Breast epithelium (tissue), 3 donors: ENCODE results near the gene WDR86.

Experiments
- POLR2A ChIP-seq: fragments of 450-650 bp; IDR thresholded peaks from one replicate; pipeline ENCODE4 v1.6.1; 2016; ENCODE audit warnings: antibody characterized with exemption, mild to moderate bottlenecking, moderate library complexity
- POLR2AphosphoS5 ChIP-seq, 3 donors: sonication (generic); formaldehyde crosslinking; IDR thresholded peaks; one replicate each; pipeline ENCODE4 v1.6.1; 2017; ENCODE audit warnings: antibody characterized with exemption in 3 of 3
- TF ChIP-seq, protein P1 (sequence below), 3 donors: fragments of 450-650 bp; IDR thresholded peaks; one replicate each; pipeline ENCODE4 v1.5.1; 2016 to 2017; ENCODE audit warnings: antibody characterized with exemption in 3 of 3, mild to moderate bottlenecking in 3 of 3, moderate library complexity in 3 of 3

DNA sequence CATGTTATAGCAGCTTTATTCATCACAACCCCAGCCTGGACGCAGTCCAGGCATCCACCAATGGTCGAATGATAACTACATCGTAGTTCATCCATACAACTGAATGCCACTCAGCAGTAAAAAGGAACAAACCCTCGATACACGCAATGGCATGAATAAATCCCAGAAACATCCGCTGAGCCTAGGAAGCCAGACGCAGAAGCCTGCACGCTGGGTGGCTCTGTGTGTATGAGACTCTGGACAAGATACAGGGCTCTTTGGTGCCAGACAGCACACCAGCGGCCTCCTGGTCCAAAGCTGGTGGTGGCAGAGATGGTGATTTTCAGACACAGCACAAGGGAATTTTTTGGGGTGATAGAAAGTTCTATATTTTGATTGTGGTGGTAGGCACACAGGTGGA, 40.2 kb upstream of the WDR86 start:
- TF ChIP-seq, protein P1, sequence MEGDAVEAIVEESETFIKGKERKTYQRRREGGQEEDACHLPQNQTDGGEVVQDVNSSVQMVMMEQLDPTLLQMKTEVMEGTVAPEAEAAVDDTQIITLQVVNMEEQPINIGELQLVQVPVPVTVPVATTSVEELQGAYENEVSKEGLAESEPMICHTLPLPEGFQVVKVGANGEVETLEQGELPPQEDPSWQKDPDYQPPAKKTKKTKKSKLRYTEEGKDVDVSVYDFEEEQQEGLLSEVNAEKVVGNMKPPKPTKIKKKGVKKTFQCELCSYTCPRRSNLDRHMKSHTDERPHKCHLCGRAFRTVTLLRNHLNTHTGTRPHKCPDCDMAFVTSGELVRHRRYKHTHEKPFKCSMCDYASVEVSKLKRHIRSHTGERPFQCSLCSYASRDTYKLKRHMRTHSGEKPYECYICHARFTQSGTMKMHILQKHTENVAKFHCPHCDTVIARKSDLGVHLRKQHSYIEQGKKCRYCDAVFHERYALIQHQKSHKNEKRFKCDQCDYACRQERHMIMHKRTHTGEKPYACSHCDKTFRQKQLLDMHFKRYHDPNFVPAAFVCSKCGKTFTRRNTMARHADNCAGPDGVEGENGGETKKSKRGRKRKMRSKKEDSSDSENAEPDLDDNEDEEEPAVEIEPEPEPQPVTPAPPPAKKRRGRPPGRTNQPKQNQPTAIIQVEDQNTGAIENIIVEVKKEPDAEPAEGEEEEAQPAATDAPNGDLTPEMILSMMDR (IDR thresholded peaks at IDR 0.05) = no peak
- TF ChIP-seq POLR2A (no peak), POLR2AphosphoS5 (IDR thresholded peaks at IDR 0.05) (no peak)
